ENCODE results near the gene ZBTB7C. TPM values are rescaled to one million over a fixed set of nuclear protein-coding genes. Genes with fewer than 3 reads are reported as not detected.

The ZBTB7C gene
- total and polyA plus RNA-seq, 2 of the 8 experiments (the other 6 are each of a cell fraction or from before 2014, with no cell fraction given), result 0.15 to 0.45 TPM

GRCh38 chr18:48037481-48038271 is 371.5 kb downstream of the ZBTB7C start:
- no peak overlapping the region for H2AK5ac ChIP-seq (ENCODE audit: low read depth, low read length)
- no peaks in the 10 kb centered on the region; a peak in 1 of 7 replicates for H3K27me3 ChIP-seq (replicated peaks in 1 of 4; ENCODE audit: control insufficient read depth in 3 of 4, extremely low read depth in 1 of 4, insufficient read depth in 3 of 4, low read length in 3 of 4)
- no peaks in the 10 kb centered on the region for H3K79me1 ChIP-seq (ENCODE audit: low read depth, low read length)
- H3K4me2 ChIP-seq (ENCODE audit: insufficient read depth in 1 of 2, low read depth in 2 of 2, low read length in 2 of 2), result no peak overlapping the region
- no peak overlapping the region; the same call in 1 of the 2 replicates for H2BK12ac ChIP-seq (ENCODE audit: low read depth, low read length)
- no peak overlapping the region for H3K27ac ChIP-seq (ENCODE audit: low read depth, low read length)
- H3K9me3 ChIP-seq (ENCODE audit: insufficient read depth in 2 of 2, low read depth in 1 of 2, low read length in 1 of 2), result no peaks in the 10 kb centered on the region
- DNase-seq (ENCODE audit: low read depth in 1 of 2, low spot score in 2 of 2) (peak in 1 of 2 experiments; percentile 69), FAIRE-seq (no peak)
- H3K4me3 ChIP-seq (ENCODE audit: extremely low read depth in 1 of 4, insufficient read depth in 2 of 4, low read depth in 3 of 4, low read length in 4 of 4), result no peak overlapping the region
- H3K36me3 ChIP-seq (ENCODE audit: control insufficient read depth in 2 of 4, insufficient read depth in 4 of 4, low read length in 3 of 4), result no peaks in the 10 kb centered on the region
- no peaks in the 10 kb centered on the region for H3K4me1 ChIP-seq (replicated peaks in 1 of 4; ENCODE audit: control insufficient read depth in 3 of 4, insufficient read depth in 4 of 4, low read length in 3 of 4)
- no peak overlapping the region for H3K9ac ChIP-seq (replicated peaks in 1 of 4; ENCODE audit: extremely low read depth in 1 of 4, low read depth in 3 of 4, low read length in 3 of 4)
- H4K91ac ChIP-seq (replicated peaks; ENCODE audit: insufficient read length, low read length), result no peak overlapping the region
- H3K18ac ChIP-seq (ENCODE audit: extremely low read depth, low read length), result no peak overlapping the region
- WGBS, 2 experiments (ENCODE audit: extremely low coverage in 1 of 2, insufficient coverage in 1 of 2, insufficient read length in 1 of 2, insufficient replicate concordance in 2 of 2, low coverage in 1 of 2, low lambda C conversion rate in 2 of 2, missing lambda C conversion rate in 1 of 2), result 70% methylated on average over 16 of the region's 16 CpGs; no CpG with 5 or more reads in 1 of the 2 experiments
- no peak overlapping the region for H2AFZ ChIP-seq (ENCODE audit: low read length)
- no peak overlapping the region for H4K5ac ChIP-seq (ENCODE audit: insufficient read length, low read depth, low read length)
- no peaks in the 10 kb centered on the region for H3K23me2 ChIP-seq (ENCODE audit: low read depth, low read length)
- CTCF ChIA-PET (ENCODE audit: partially characterized antibody), result interaction anchor here (0.5 to 4.2 kb wide), 56 partner anchors 8 to 732 kb away, joined by 3 to 16 read pairs (median 4); no protein-coding TSS in a partner anchor
- no peak overlapping the region for H3K23ac ChIP-seq (ENCODE audit: insufficient read length)
- no peaks in the 10 kb centered on the region for H3K79me2 ChIP-seq (ENCODE audit: control insufficient read depth in 1 of 2, insufficient read depth in 2 of 2, low read length in 2 of 2)
- TF ChIP-seq YY1 (IDR thresholded peaks at IDR 0.05; ENCODE audit: low read depth, low read length), result peak; percentile 34; the same call in 1 of the 2 replicates
- TF ChIP-seq MAX (IDR thresholded peaks at IDR 0.05), result 0 out of 2 replicates have a peak, but pooled peaks have one; percentile 20
- no peak for TF ChIP-seq TCF12 (IDR thresholded peaks at IDR 0.05; ENCODE audit: low read depth, low read length)
- no peak for TF ChIP-seq MAFK (IDR thresholded peaks at IDR 0.05; ENCODE audit: low read depth, low read length)
- peak; percentile 78 to 88 (median 87) for TF ChIP-seq CTCF (IDR thresholded peaks at IDR 0.05; ENCODE audit: control extremely low read depth in 1 of 3, insufficient read depth in 1 of 3, low read depth in 1 of 3, low read length in 3 of 3)
- TF ChIP-seq RAD21 (IDR thresholded peaks at IDR 0.05 in 1 of 2, conservative IDR thresholded peaks at IDR 0.05 in 1 of 2; ENCODE audit: low read depth in 2 of 2, low read length in 2 of 2), result peak; percentile 83 to 86
- POLR2A ChIA-PET (ENCODE audit: partially characterized antibody), result no interaction called here
- H2BK5ac ChIP-seq (ENCODE audit: low read depth, low read length), result peak overlapping the region; percentile 12; the same call in 1 of the 2 replicates
- H2BK20ac ChIP-seq (ENCODE audit: low read length), result no peak overlapping the region; the same call in 1 of the 2 replicates
- no peak overlapping the region for H3K4ac ChIP-seq (replicated peaks; ENCODE audit: insufficient read length, low read depth, low read length)
- no peak overlapping the region for H3K56ac ChIP-seq (replicated peaks; ENCODE audit: insufficient read length, low read depth, low read length)
- H2BK120ac ChIP-seq (replicated peaks; ENCODE audit: low read depth, low read length), result no peak overlapping the region
- H4K20me1 ChIP-seq (replicated peaks in 1 of 2; ENCODE audit: control insufficient read depth in 1 of 2, insufficient read depth in 2 of 2, low read length in 2 of 2), result no peaks in the 10 kb centered on the region
- H3K14ac ChIP-seq (ENCODE audit: insufficient read length), result no peak overlapping the region
- no peak overlapping the region for H4K8ac ChIP-seq (ENCODE audit: extremely low read depth, insufficient read depth, low read length)
- H2BK15ac ChIP-seq (ENCODE audit: low read length), result peak overlapping the region; percentile 97; the same call in 1 of the 2 replicates
